Esophagus mucosa (tissue), 1 donor: ENCODE measurements around the gene SPP1. TPM values are rescaled to one million over a fixed set of nuclear protein-coding genes. Genes with fewer than 3 reads are reported as not detected.
"Not testable (repeated sequence)": the region's sequence is repeated elsewhere in the genome, so short reads cannot be mapped to it uniquely, and the experiment has no call there.

Experiments used
- ATAC-seq: fragments of 200-7000 bp; cut with Tn5 transposase; one replicate; pipeline ENCODE4 v1.9.1; 2020
- total RNA-seq: library from RNA; stranded (reverse); gene quantifications from one replicate; pipeline ENCODE4 v1.2.4, GENCODE V29; 2023
- donor health status: DM: yes; HTN: yes; CAD: no.

The SPP1 gene
- total RNA-seq, 1 donor from 2014 or later, result 1.4 TPM

- not testable (repeated sequence) for ATAC-seq
Measured at GRCh38 chr4:88025868-88026661, 50.6 kb downstream of the SPP1 start.

GRCh38 chr4:88027611-88028608 is 52.4 kb downstream of the SPP1 start:
- no peak for ATAC-seq

- ATAC-seq, result no peak
Measured at GRCh38 chr4:88028946-88029345, 53.4 kb downstream of the SPP1 start.

GRCh38 chr4:88029556-88029955 is 54.0 kb downstream of the SPP1 start:
- no peak for ATAC-seq

- ATAC-seq, result no peak
Measured at GRCh38 chr4:88030565-88031310, 55.2 kb downstream of the SPP1 start.

Other genes with a start within 250 kb of the SPP1 start
- gene IBSP, start 176.2 kb upstream of the SPP1 start, total RNA-seq, result not detected
- gene MEPE, start 142.7 kb upstream of the SPP1 start, total RNA-seq, result not detected
- gene PKD2, start 31.9 kb downstream of the SPP1 start, total RNA-seq, result 7.5 TPM
- 0.92 TPM for gene ABCG2, start 182.9 kb downstream of the SPP1 start, total RNA-seq